LHCN-M2 (cell line): ENCODE data around the gene SPATA17. TPM values are rescaled to one million over a fixed set of nuclear protein-coding genes. Genes with fewer than 3 reads are reported as not detected.

Experiments used
- DNase-seq: peaks from one replicate; pipeline ENCODE4 v3.0.0-alpha.2; 2012; ENCODE audit warnings: low read depth
- total RNA-seq: library from RNA; depleted of rRNA; stranded (reverse); fragments of >200 nt; gene quantifications from 2 replicates; pipeline ENCODE4 v1.2.3, GENCODE V29; 2014; rRNA removed

Gene SPATA17
- total RNA-seq, 1 experiment from 2014 or later: 0.46 TPM

DNA sequence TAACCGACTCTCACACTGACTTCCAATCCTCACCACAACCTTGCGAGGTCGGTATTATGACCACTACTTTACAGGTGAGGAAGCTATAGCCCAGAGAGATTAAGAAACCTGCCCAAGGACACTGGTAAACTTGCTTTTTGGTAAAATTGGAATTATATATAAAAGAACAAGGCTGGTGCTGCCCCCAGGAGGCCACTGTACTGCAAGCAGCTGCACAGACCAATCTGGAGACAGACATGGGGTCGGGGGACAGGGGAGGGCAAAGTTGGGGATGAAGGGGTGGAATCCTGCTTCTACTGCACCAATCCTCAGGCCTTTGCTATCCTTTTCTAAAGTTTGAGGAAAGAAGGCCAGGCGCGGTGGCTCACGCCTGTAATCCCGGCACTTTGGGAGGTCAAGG is 280.8 kb downstream of the SPATA17 start:
- no peak for DNase-seq

DNA sequence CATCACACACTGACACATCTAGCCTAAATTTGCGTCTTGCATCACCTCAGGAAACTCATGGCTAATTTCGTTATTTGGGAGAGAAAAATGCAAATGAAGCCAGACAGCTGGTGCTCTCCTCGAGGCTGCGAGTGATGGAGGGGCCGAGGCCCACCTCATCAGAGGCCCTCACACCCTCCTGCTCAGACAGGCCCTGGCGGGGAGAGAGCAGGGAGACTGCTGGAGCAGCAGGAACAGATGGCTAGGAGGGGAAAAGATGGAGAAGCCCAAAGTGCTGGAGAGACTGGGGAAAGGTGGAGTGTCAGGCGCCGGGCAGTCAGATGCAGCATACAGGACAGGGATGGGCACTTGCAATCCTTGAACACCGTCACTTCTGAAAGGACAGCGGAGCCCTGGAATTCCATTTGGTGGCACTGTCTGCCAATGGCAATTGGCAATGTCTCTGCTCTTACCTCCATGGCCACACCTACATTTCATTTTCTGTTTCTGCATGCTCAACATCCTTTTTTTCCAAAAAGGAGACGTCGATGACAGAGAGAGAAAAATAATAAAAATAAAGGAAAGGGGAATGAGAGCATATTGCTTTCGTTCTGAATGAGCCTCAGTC is 286.2 kb downstream of the SPATA17 start:
- DNase-seq: no peak

- no peak for DNase-seq
Measured at GRCh38 chr1:217919683-217920388, 288.7 kb downstream of the SPATA17 start.

Other genes with a start within 250 kb of the SPATA17 start
- 12.4 and 15.5 TPM in 2 replicates for gene GPATCH2, start 254 bp upstream of the SPATA17 start, total RNA-seq